ENCODE results near the gene TPD52L2.
"Not testable (repeated sequence)": the region's sequence is repeated elsewhere in the genome, so short reads cannot be mapped to it uniquely, and the experiment has no call there.

Gene TPD52L2

GRCh38 chr20:63857764-63858392 is 7.2 kb upstream of the TPD52L2 start:
- no peak for DNase-seq

- no peak for DNase-seq
Measured at GRCh38 chr20:63858393-63859165, 6.5 kb upstream of the TPD52L2 start.

GRCh38 chr20:63859166-63859699 is 5.8 kb upstream of the TPD52L2 start:
- DNase-seq = no peak

- DNase-seq = peak in 1 of 2 donors; percentile 27
Measured at GRCh38 chr20:63860325-63861051, 4.6 kb upstream of the TPD52L2 start.

- DNase-seq = no peak
Measured at GRCh38 chr20:63861365-63861934, 3.6 kb upstream of the TPD52L2 start, which contains the start of gene ABHD16B. Gene ABHD16B (plus strand): TSS chr20:63861498. CDS start chr20:63861541, 43 bp downstream.

- no peak for DNase-seq
Measured at GRCh38 chr20:63861981-63862901, 2.8 kb upstream of the TPD52L2 start.

GRCh38 chr20:63863021-63863797 is 1.9 kb upstream of the TPD52L2 start:
- no peak for DNase-seq

- peak; percentile 84 to 88 for DNase-seq
Measured at GRCh38 chr20:63863798-63864544, 1.1 kb upstream of the TPD52L2 start.

GRCh38 chr20:63864545-63864977 is 509 bp upstream of the TPD52L2 start:
- no peak for DNase-seq

- not testable (repeated sequence) for DNase-seq
Measured at GRCh38 chr20:63867042-63867441, 2.0 kb downstream of the TPD52L2 start.

GRCh38 chr20:63868264-63868663 is 3.2 kb downstream of the TPD52L2 start:
- no peak for DNase-seq

GRCh38 chr20:63873477-63873971 is 8.5 kb downstream of the TPD52L2 start:
- DNase-seq = peak; percentile 38 to 67

GRCh38 chr20:63874241-63874640 is 9.2 kb downstream of the TPD52L2 start:
- DNase-seq = peak in 1 of 2 donors; percentile 32

- no peak for DNase-seq
Measured at GRCh38 chr20:63876489-63877036, 11.5 kb downstream of the TPD52L2 start.

- DNase-seq = no peak
Measured at GRCh38 chr20:63877755-63878470, 12.8 kb downstream of the TPD52L2 start.

- no peak for DNase-seq
Measured at GRCh38 chr20:63878899-63879663, 14.0 kb downstream of the TPD52L2 start.

- not testable (repeated sequence) for DNase-seq
Measured at GRCh38 chr20:63880901-63881300, 15.8 kb downstream of the TPD52L2 start.

Data from CD4-positive, alpha-beta T cell treated with Interferon alpha-2 for 1 hour (primary cell).